ENCODE results near the gene PLA2G4E. TPM values are rescaled to one million over a fixed set of nuclear protein-coding genes. Genes with fewer than 3 reads are reported as not detected.
A peak's percentile ranks its signal among the peaks of the same experiment; 100 is the strongest.

The PLA2G4E gene
- total RNA-seq, 1 donor from 2014 or later = not detected

DNA sequence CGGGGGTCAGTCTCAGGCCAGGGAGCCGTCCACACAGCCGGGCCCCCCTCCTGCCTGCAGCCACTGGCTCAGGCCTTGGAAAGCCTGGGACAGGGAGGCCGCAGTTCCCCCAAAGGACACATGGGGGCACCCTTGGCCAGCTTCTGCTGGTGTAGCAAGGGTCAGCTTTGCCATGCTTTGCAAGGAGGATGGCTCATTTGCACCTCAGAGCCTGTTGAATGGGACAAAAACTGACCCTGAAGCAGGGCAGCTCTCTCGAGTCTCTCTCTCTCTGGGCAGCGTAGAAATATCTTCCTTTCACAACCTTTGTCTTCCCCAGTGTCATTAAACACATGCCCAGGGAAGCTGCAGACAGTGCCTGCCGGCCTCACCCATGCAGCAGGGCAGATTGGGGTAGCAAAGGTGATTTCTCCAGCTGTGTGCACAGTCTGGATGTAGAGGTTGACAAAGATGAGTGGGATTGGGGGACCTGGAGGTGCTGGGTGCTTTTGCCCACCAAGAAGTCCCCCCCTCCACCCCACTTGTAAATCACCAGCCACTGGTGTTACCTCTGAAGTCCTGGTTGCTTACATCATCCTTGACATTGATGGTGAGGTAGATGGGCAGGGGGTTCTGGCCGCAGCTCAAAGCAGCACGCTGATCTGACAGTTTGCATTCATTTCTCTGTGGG, 31.1 kb downstream of the PLA2G4E start:
- no peak overlapping the region for H3K4me3 ChIP-seq (ENCODE audit: low read depth, low read length)
- TF ChIP-seq, protein P1, sequence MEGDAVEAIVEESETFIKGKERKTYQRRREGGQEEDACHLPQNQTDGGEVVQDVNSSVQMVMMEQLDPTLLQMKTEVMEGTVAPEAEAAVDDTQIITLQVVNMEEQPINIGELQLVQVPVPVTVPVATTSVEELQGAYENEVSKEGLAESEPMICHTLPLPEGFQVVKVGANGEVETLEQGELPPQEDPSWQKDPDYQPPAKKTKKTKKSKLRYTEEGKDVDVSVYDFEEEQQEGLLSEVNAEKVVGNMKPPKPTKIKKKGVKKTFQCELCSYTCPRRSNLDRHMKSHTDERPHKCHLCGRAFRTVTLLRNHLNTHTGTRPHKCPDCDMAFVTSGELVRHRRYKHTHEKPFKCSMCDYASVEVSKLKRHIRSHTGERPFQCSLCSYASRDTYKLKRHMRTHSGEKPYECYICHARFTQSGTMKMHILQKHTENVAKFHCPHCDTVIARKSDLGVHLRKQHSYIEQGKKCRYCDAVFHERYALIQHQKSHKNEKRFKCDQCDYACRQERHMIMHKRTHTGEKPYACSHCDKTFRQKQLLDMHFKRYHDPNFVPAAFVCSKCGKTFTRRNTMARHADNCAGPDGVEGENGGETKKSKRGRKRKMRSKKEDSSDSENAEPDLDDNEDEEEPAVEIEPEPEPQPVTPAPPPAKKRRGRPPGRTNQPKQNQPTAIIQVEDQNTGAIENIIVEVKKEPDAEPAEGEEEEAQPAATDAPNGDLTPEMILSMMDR (conservative IDR thresholded peaks at IDR 0.05; ENCODE audit: low read depth, low read length) = peak; percentile 93
- DNase-seq (ENCODE audit: low read depth) = no peak

DNA sequence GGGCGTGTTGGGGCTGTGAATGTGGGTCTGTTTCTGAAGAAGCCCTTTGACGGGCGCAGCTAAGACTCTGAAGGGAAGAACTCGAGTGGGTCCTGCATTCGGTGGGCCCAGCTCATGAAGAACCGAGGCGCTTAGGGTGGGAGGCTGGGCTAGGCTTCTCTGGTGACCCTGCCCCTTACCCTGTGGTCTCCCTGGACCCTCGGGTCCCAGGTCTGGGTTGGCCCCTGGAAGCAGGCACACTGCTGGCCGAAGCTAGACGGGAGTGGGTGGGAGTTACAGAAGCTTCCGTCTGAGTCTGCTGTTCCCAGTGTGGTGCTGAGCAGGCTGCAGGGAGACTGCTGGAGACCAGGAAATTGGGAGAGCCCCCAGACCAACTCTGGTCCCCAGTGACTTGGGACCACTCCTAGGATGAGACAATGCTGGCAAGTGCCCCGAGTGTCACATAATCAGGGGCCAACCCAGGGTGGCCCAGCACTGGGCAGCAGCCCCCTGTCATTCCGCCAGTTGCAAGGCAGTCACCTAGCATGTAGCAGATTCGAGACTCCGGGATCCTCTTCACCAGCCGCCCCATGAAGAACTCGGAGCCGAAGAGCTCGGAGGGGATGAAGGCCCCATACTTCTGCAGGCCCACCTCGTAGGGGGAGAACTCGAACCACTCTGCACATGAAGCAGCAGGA, 31.8 kb downstream of the PLA2G4E start:
- DNase-seq (ENCODE audit: low read depth) = no peak
- no peak overlapping the region for H3K4me3 ChIP-seq (ENCODE audit: low read depth, low read length)
- TF ChIP-seq, protein P1 (conservative IDR thresholded peaks at IDR 0.05; ENCODE audit: low read depth, low read length) = no peak

DNA sequence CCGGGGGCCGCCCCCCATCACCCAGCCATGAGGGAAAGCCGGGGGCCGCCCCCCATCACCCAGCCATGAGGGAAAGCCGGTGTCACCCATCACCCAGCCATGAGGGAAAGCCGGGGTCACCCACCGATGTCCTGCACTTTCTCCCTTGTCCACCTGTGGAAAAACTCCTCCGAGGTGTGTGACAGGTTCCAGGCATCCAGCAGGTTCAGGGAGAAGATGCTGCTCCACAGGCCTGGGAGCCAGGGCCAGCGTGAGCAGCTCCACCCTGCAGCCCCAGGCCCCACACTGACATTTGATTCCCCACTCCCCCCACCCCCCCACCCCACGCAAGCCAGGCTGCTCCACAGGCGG, 32.9 kb downstream of the PLA2G4E start:
- no peak for DNase-seq (ENCODE audit: low read depth)
- TF ChIP-seq, protein P1 (conservative IDR thresholded peaks at IDR 0.05; ENCODE audit: low read depth, low read length) = no peak
- no peak overlapping the region for H3K4me3 ChIP-seq (ENCODE audit: low read depth, low read length)

DNA sequence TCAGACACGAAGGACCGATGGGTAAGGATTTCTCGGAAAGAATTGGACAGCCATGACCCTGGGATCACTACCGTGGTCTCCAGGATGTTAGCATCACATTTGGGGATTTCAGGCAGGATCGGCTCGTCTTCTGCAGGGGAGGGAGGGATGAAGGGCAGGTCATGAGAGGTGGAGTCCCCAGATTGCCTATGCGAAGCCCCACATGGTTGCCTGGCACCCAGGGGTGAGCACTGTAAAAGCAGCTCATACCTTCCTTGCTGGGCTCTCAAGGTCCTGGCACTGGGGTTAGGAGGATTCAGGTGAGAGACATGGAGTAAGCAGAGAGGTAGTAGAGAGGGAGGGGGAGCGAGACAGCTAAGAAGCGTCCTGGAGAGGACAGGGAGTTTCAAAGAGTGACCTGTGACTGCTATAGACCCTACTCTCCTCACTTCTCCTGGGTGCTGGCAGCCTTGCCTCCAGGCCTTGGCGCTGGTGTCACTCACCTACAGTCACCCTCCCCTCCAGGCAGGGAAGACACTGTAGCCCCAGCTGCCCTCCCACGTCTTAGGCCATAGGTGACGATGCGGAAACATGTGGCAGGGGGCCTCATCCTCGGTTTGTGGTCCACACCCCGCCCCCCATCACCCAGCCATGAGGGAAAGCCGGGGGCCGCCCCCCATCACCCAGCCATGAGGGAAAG, 33.5 kb downstream of the PLA2G4E start:
- TF ChIP-seq, protein P1 (conservative IDR thresholded peaks at IDR 0.05; ENCODE audit: low read depth, low read length) = no peak
- no peak overlapping the region for H3K4me3 ChIP-seq (ENCODE audit: low read depth, low read length)
- DNase-seq (ENCODE audit: low read depth) = no peak

DNA sequence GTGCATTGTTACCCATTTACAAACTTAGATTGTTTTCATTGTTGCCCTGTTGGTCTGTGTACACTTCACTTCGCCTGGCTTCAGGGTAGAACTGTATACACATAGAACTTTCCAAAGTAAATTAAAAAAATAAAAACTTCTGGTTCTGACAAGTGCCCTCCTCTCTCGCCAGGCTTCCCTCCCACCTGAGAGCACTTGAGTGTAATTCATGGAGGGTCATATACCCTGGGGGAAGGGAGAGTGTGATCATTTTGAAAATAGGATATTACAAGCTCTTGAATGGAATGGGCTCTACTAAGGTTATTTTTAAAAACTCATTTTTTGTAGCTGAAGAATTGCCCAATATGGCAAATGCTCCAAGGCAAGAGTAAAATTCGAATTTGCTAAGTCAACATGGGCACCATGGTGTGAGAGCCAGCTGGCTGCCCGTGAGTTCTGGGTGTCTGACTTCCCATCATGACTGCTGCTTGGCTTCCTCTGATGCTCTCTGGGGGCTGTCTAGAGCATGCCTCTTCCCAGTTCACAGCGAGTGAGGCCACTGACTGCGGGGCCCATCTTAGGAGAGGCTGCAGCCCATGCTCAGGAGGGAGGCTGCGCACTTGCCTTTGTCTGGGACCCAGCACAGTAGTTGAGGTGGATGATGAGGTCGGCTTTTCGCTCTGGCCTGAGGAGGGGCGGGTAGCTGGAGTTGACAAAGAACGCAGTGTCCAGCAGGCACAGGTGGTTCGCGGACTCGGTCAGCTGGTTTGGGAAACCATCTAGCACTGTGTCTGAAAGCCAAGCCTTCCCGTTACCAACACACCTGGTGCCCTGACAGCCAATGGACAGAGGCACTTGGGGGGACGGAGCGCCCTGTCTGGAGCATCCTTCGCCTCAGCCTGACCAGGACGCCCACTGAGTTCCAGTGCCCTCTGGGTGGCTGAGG, 35.3 kb downstream of the PLA2G4E start:
- no peak overlapping the region for H3K4me3 ChIP-seq (ENCODE audit: low read depth, low read length)
- TF ChIP-seq, protein P1 (conservative IDR thresholded peaks at IDR 0.05; ENCODE audit: low read depth, low read length) = no peak
- no peak for DNase-seq (ENCODE audit: low read depth)

DNA sequence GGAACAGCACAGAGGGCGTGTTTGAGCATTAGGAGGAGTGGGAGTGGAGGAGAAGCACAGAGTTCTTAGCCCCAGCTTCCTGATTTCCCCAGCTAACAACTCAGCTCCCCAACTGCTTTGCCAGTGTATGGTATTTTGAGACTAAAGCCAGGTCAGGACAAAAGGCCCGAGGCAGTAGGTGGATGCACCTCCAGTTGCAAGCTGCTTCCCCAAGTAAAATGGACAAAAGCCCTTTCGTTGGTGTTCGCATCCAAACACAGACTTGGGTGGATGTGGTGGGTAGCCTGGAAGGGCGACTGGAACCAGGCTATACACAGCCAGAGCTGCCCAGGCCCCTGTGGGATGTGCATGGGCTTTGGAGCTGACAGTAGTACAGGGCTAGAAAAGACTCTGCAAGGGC, 36.2 kb downstream of the PLA2G4E start:
- TF ChIP-seq, protein P1 (conservative IDR thresholded peaks at IDR 0.05; ENCODE audit: low read depth, low read length) = no peak
- H3K4me3 ChIP-seq (ENCODE audit: low read depth, low read length) = no peak overlapping the region
- DNase-seq (ENCODE audit: low read depth) = no peak

All from epithelial cell of proximal tubule (primary cell).